ENCODE measurements around the gene KNOP1. TPM values are rescaled to one million over a fixed set of nuclear protein-coding genes. Genes with fewer than 3 reads are reported as not detected.

KNOP1 gene
- total RNA-seq, 1 experiment from 2014 or later = 65.0 TPM

- intact Hi-C loops (cut with micrococcal nuclease; ENCODE audit: unreplicated experiment) = no loop called here
- POLR2A ChIA-PET (ENCODE audit: low non-redundant PET) = no interaction called here
These were observed 28.7 kb downstream of the KNOP1 start for GRCh38 chr16:19689342-19689741.

DNA sequence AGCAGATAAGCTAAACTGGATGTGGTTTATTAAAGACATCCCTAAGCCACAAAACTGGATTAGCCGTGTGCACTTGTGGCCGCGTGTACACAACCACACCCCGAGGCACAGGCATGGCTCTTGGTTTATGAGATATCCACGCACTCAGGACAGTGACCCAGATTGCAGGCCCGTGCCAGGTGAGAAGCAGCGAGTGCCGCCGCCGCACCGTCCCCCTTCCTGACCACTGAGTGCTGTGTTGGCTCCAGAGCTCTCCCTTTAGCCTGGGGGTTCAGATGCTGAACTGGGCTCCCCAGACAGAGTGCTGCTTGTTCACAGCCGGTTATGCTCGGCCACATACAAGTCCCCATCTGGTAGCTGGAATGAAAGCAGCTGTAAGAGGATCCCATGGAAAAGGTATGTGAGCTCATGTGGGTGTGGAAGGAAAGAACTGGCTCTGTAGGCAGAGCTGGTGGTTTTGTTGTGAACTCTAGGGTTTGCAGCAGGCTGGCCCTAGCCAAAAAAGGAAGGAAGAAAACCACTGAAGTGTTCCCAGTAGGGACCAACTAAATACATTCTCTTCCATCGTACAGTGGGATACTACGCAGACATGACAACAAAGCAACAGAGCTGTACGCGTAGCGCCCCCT is 29.5 kb downstream of the KNOP1 start:
- Histone ChIP-seq H3K27me3 (replicated peaks; ENCODE audit: insufficient read depth, low read depth, low read length, poor library complexity) (no peaks in the 10 kb centered on the region), H3K27ac (ENCODE audit: low read depth, low read length, poor library complexity, severe bottlenecking) (no peak overlapping the region), H3K9me3 (ENCODE audit: low read depth, low read length, poor library complexity, severe bottlenecking) (no peaks in the 10 kb centered on the region), H3K36me3 (ENCODE audit: insufficient read depth, low read length, poor library complexity, severe bottlenecking) (peaks cover 4% of the 10 kb centered on the region), H3K4me3 (ENCODE audit: low read depth, low read length, poor library complexity, severe bottlenecking) (no peak overlapping the region), H3K4me1 (ENCODE audit: insufficient read depth, low read length, poor library complexity, severe bottlenecking) (no peaks in the 10 kb centered on the region)
- BruUV-seq (replicated peaks) = no TSS peak
- TF ChIP-seq, protein P1, sequence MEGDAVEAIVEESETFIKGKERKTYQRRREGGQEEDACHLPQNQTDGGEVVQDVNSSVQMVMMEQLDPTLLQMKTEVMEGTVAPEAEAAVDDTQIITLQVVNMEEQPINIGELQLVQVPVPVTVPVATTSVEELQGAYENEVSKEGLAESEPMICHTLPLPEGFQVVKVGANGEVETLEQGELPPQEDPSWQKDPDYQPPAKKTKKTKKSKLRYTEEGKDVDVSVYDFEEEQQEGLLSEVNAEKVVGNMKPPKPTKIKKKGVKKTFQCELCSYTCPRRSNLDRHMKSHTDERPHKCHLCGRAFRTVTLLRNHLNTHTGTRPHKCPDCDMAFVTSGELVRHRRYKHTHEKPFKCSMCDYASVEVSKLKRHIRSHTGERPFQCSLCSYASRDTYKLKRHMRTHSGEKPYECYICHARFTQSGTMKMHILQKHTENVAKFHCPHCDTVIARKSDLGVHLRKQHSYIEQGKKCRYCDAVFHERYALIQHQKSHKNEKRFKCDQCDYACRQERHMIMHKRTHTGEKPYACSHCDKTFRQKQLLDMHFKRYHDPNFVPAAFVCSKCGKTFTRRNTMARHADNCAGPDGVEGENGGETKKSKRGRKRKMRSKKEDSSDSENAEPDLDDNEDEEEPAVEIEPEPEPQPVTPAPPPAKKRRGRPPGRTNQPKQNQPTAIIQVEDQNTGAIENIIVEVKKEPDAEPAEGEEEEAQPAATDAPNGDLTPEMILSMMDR (conservative IDR thresholded peaks at IDR 0.05; ENCODE audit: low read depth, low read length) = no peak
- no peak for TF ChIP-seq EZH2 (IDR thresholded peaks at IDR 0.05; ENCODE audit: borderline replicate concordance, low read depth, low read length, poor library complexity, severe bottlenecking)
- ChIA-PET CTCF (no interaction called here), POLR2A (ENCODE audit: low non-redundant PET) (interaction anchor here (0.8 kb wide), 1 partner anchor 11 kb away, joined by 4 read pairs; no protein-coding TSS in a partner anchor)
- intact Hi-C loops (cut with micrococcal nuclease; ENCODE audit: unreplicated experiment) = no loop called here
- DNase-seq (ENCODE audit: low spot score) = no peak

More at GRCh38 chr16:19689342-19689741, 28.7 kb downstream of the KNOP1 start:
- DNase-seq (ENCODE audit: low spot score) = no peak
- H3K4me1 ChIP-seq (ENCODE audit: insufficient read depth, low read length, poor library complexity, severe bottlenecking) = no peaks in the 10 kb centered on the region
- no peaks in the 10 kb centered on the region for H3K27me3 ChIP-seq (replicated peaks; ENCODE audit: insufficient read depth, low read depth, low read length, poor library complexity)
- H3K4me3 ChIP-seq (ENCODE audit: low read depth, low read length, poor library complexity, severe bottlenecking) = no peak overlapping the region
- no peak overlapping the region for H3K27ac ChIP-seq (ENCODE audit: low read depth, low read length, poor library complexity, severe bottlenecking)
- CTCF ChIA-PET = no interaction called here
- BruUV-seq (replicated peaks) = no TSS peak
- H3K9me3 ChIP-seq (ENCODE audit: low read depth, low read length, poor library complexity, severe bottlenecking) = no peaks in the 10 kb centered on the region
- peaks cover 3% of the 10 kb centered on the region for H3K36me3 ChIP-seq (ENCODE audit: insufficient read depth, low read length, poor library complexity, severe bottlenecking)
- TF ChIP-seq, protein P1 (conservative IDR thresholded peaks at IDR 0.05; ENCODE audit: low read depth, low read length) = no peak
- TF ChIP-seq EZH2 (IDR thresholded peaks at IDR 0.05; ENCODE audit: borderline replicate concordance, low read depth, low read length, poor library complexity, severe bottlenecking) = no peak

DNA sequence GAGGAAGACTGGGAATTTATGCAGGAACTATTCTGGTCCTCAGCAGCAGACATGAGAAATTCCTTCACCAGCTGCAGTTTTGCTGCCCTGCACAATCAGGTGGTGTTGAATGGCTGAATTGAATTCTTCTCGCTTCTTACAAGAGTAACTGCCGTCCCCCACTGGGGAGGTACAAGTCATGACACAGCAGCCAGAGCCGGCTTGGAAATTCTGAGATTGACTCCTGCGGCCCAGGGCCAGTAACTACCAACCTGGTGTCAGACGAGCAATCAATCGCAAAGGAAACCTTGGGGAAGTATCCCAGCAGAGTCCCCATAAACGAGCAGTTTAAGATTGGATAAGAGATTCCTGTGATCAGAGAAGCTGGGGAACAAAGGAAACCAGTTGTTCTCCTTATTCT is 30.7 kb downstream of the KNOP1 start:
- no peak overlapping the region for H3K4me3 ChIP-seq (ENCODE audit: low read depth, low read length, poor library complexity, severe bottlenecking)
- H3K36me3 ChIP-seq (ENCODE audit: insufficient read depth, low read length, poor library complexity, severe bottlenecking) = peaks cover 7% of the 10 kb centered on the region
- no peaks in the 10 kb centered on the region for H3K9me3 ChIP-seq (ENCODE audit: low read depth, low read length, poor library complexity, severe bottlenecking)
- ChIA-PET POLR2A (ENCODE audit: low non-redundant PET) (no interaction called here), CTCF (no interaction called here)
- DNase-seq (ENCODE audit: low spot score) = no peak
- intact Hi-C loops (cut with micrococcal nuclease; ENCODE audit: unreplicated experiment) = no loop called here
- H3K27me3 ChIP-seq (replicated peaks; ENCODE audit: insufficient read depth, low read depth, low read length, poor library complexity) = no peaks in the 10 kb centered on the region
- no peak overlapping the region for H3K27ac ChIP-seq (ENCODE audit: low read depth, low read length, poor library complexity, severe bottlenecking)
- TF ChIP-seq, protein P1 (conservative IDR thresholded peaks at IDR 0.05; ENCODE audit: low read depth, low read length) = no peak
- no peaks in the 10 kb centered on the region for H3K4me1 ChIP-seq (ENCODE audit: insufficient read depth, low read length, poor library complexity, severe bottlenecking)
- no TSS peak for BruUV-seq (replicated peaks)

Measured in A673 (cell line).